NCI-H187 (cell line): ENCODE results near the gene ARID5B.

ENCODE experiments used
- DNase-seq, 2 experiments: peaks; one replicate each; lab custom pipeline; 2025; lab: John Stamatoyannopoulos, UW

ARID5B gene

GRCh38 chr10:61883371-61884025, 18.0 kb upstream of the ARID5B start:
- DNase-seq = no peak

GRCh38 chr10:61887772-61888171, 13.7 kb upstream of the ARID5B start:
- no peak for DNase-seq

- no peak for DNase-seq
Observed at GRCh38 chr10:61888744-61889143, 12.8 kb upstream of the ARID5B start.

GRCh38 chr10:61890430-61890829, 11.1 kb upstream of the ARID5B start:
- no peak for DNase-seq

GRCh38 chr10:61890881-61891409, 10.6 kb upstream of the ARID5B start:
- DNase-seq = no peak

GRCh38 chr10:61891906-61892585, 9.5 kb upstream of the ARID5B start:
- DNase-seq = no peak

- no peak for DNase-seq
Observed at GRCh38 chr10:61892961-61893360, 8.5 kb upstream of the ARID5B start.

GRCh38 chr10:61894133-61894532, 7.4 kb upstream of the ARID5B start:
- no peak for DNase-seq

GRCh38 chr10:61895898-61896600, 5.5 kb upstream of the ARID5B start:
- no peak for DNase-seq

GRCh38 chr10:61896854-61897661, 4.4 kb upstream of the ARID5B start:
- DNase-seq = no peak

- no peak for DNase-seq
Observed at GRCh38 chr10:61897671-61898434, 3.6 kb upstream of the ARID5B start.

GRCh38 chr10:61898435-61898778, 3.1 kb upstream of the ARID5B start:
- DNase-seq = no peak

- no peak for DNase-seq
Observed at GRCh38 chr10:61899069-61899531, 2.4 kb upstream of the ARID5B start.

GRCh38 chr10:61899663-61899996, 1.9 kb upstream of the ARID5B start:
- no peak for DNase-seq

- DNase-seq = peak; percentile 20 to 42
Observed at GRCh38 chr10:61899997-61900828, 1.3 kb upstream of the ARID5B start.

- DNase-seq = no peak
Observed at GRCh38 chr10:61901829-61902444, 438 bp downstream of the ARID5B start.

- peak in 1 of 2 experiments; percentile 16 for DNase-seq
Observed at GRCh38 chr10:61902445-61903220, 1.1 kb downstream of the ARID5B start.

- no peak for DNase-seq
Observed at GRCh38 chr10:61903221-61903927, 1.9 kb downstream of the ARID5B start.

- DNase-seq = no peak
Observed at GRCh38 chr10:61903928-61904344, 2.4 kb downstream of the ARID5B start.
